Measurements from ENCODE around the gene UBASH3A.

UBASH3A gene

GRCh38 chr21:42375506-42375905 is 28.2 kb upstream of the UBASH3A start:
- DNase-seq: no peak

DNA sequence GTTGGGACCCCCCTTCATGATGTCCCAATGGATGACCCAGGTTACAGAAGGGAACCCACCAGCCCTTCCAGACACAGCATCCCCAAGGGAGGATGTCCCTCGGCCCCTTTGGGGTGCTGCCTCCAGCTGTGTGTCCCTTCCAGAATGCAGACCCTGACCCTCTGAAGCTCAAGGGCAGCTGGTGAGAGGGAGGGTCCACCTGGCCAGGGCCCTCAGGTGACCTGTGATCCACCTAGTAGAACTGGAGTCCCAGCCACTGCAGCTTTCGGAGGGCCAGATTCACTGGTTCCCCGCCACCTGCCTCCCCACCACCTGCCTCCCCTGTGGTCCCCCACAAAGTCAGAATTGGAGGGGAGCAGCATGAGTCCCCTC is 27.8 kb upstream of the UBASH3A start:
- no peak for DNase-seq

GRCh38 chr21:42376338-42376982 is 27.2 kb upstream of the UBASH3A start:
- DNase-seq: no peak

DNA sequence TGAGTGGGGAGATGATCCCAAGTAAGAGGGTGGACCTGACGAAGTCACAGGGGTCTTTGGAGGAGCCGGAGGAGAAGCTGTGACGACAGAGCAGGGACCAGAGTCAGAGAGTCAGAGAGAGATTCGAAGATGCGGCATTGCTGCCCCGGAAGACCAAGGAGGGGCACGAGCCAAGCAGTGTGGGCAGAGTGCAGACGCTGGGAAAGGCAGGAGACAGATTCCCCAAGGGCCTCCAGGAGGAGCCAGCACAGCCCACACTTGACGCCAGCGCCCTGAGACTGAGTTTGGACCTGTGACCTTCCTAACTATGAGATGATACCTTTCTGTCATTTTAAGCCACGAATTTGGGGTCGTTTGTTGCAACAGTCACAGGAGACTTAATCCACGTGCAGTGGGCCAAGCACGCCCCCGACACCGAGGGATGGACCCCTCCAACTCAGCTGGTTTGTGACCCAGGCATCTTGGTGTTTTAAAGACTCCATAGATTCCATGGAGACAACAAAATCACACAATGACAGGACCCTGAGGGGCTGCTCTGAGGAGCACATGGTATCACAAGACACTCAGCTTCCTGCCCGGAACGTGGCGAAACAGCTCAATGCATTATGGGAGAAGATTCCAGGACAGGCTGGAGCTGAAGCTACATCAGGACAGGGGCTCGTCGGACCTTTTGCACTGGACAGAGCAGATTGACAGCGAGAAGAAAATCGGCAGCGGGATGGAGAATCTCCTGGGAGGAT is 26.3 kb upstream of the UBASH3A start:
- DNase-seq: no peak

DNA sequence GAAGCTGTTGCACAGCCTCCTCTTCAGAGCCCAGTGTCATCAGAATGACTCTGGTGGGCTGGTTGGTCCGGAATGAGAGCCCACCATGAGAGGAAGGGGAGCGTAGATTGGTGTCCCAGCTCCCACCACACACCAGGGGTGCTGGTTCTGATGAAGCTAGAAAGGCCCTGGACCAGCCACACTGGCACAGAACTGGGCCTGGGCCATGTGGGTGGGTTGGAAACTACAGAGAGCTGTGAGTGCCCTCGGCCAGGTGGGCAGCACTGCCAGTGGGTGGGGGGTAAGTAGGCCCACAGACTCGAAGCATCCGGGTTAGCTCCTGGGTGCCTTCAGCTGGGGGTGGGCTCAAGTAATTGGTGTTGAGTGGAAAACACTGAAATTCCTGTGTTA is 25.8 kb upstream of the UBASH3A start:
- DNase-seq: no peak

- no peak for DNase-seq
Observed at GRCh38 chr21:42378418-42378817, 25.3 kb upstream of the UBASH3A start.

GRCh38 chr21:42379426-42380215 is 24.1 kb upstream of the UBASH3A start:
- no peak for DNase-seq

GRCh38 chr21:42381347-42381984 is 22.2 kb upstream of the UBASH3A start:
- no peak for DNase-seq

DNA sequence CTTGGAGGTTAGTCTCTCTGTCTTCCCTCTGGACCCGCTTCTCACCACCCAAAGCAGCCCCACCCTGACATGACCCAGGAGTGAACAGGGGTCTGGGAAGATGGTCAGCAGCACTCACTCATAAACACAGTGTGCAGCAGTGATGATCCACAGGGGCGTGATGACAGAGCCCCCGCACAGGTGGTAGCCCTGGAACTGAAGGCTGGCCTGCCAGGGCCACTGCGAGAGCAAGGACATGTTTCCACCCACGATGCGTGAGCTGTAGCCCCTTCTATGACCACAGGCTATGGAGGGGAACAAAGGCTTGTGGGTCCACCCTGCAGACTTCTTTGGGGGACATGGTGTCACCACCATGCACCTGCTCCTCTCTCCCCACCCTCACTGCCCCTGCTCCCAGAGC is 20.8 kb upstream of the UBASH3A start:
- DNase-seq: no peak

DNA sequence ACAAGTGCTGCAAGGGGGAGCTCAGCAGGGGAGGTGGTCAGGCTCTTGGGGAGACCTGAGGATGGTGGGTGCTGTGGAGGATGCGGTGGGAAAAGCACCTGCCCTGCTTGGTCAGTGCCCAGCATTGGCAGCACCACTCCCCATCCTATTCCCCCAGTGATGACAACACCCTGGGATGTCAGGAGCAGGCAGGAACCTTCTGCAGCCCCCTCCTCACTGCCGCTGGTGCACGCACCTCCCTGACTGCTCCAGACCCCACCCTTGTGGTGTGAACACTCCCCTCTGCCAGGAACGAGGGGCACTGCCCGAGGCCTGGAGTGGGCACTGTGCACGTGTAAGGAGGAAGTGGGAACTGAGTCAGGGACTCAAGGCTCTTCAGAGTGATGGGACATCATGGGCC is 20.4 kb upstream of the UBASH3A start:
- DNase-seq: no peak

- no peak for DNase-seq
Observed at GRCh38 chr21:42384156-42384945, 19.4 kb upstream of the UBASH3A start.

- no peak for DNase-seq
Observed at GRCh38 chr21:42384989-42385388, 18.7 kb upstream of the UBASH3A start.

GRCh38 chr21:42385619-42386018 is 18.1 kb upstream of the UBASH3A start:
- DNase-seq: no peak

GRCh38 chr21:42386034-42386591 is 17.6 kb upstream of the UBASH3A start:
- DNase-seq: no peak

DNA sequence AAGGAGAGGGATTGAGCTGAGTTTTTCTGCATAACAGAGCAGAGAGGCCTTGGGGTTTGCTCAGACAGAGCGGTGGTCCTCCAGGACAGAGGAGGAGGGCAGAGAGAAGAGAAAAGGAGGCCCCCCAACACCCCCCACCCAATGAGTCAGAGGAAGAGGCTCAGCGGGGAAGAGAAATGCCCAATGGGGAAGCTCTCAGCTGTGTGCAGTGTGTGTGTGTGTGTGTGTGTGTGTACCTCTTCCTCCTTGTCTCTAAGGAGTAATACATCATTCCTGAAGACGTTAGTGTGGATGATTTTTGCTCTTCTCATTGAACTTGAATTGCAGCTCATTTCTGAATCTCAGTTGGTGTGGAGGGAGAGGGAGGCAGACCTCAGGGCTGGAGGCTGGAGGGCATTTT is 16.5 kb upstream of the UBASH3A start:
- no peak for DNase-seq

- no peak for DNase-seq
Observed at GRCh38 chr21:42387843-42388340, 15.8 kb upstream of the UBASH3A start.

DNA sequence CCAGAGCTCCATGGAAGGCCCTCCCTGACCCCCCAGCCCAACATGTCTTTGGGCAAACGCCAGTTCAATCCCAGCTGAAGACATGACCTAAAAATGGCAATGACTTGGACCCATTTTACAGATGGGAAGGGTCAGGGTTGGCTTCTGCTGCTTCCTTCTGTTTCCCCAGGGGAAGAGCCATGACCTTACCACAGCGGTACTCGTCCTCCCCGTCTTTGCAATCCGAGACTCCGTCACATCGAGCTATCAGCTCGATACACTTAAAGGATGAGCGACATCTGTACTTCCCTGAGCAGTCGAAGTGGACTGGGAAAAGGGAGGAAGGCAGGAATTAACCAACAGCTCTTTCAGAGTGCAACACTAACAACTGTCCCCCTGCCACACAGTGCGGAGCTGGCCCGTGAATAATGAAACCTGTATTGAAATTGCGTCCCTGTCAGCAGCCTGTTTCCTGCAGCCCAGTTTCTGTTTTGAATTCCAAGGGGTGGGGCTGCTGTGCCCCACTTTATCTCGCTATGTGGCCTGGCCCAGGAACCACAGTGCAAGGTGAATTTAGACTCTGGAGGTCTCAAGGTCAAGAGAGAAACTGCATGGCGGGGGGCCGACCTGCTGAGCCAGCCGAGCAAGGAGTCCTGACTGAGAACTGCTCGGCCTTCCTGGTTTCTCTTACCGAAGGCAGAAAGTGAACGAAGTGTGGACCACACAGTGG is 14.8 kb upstream of the UBASH3A start:
- DNase-seq: peak; percentile 48

DNA sequence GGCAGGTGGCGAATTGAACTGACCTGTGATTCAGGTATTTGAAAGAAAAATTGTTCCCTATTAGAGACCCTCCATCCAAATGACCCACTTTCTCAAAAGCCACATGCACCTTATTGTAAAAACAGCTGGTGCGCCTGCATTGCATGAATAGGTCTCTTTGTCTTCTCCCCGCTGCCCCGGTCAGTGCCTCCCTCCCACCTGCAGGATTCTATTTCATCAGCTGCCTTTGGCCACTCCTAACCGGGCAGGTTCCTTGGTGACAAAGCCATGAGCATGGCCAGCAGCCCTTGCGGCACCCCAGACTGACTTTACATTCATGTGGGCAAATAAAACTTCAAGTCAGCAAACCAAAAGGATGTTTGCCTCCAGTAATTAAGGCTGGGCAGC is 14.3 kb upstream of the UBASH3A start:
- peak; percentile 47 for DNase-seq

DNA sequence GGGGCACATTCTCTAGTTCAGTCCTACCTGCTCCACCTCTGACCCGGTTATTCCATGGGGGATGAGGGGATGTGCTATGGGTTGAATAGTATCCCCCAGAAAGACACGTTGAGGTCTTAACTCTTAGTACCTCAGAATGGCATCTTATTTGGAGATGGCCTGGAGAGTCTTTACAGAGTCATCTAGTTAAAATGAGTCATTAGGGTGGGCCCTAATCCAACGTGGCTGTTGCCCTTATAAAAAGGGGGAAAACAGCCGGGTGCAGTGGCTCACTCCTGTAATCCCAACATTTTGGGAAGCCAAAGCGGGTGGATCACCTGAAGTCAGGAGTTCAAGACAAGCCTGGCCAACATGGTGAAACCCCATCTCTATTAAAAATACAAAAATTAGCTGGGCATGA is 13.5 kb upstream of the UBASH3A start:
- DNase-seq: no peak

DNA sequence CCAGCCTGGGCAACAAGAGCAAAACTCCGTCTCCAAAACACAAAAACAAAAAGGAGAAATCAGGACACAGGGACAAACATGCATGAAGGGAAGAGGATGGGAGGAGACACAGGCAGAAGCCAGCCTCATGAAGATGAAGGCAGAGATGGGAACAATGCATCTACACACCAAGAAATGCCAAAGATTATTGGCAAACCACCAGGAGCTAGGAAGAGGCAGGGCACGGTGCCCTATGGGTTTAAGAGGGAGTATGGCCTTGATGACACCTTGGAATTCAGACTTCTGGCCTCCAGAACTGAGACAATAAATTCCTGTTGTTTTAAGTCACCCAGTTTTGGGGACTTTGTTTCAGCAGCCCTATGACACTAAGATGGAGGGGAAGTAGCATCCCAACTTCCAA is 13.0 kb upstream of the UBASH3A start:
- DNase-seq: no peak

GRCh38 chr21:42391297-42391696 is 12.4 kb upstream of the UBASH3A start:
- DNase-seq: no peak
